Ureter (tissue), 1 donor: Measurements from ENCODE around the gene GTPBP6. TPM values are rescaled to one million over a fixed set of nuclear protein-coding genes. Genes with fewer than 3 reads are reported as not detected.
"Not testable (repeated sequence)": the region's sequence is repeated elsewhere in the genome, so short reads cannot be mapped to it uniquely, and the experiment has no call there.

ENCODE experiments used
- DNase-seq: peaks from one replicate; pipeline ENCODE4 v3.0.0-alpha.2; 2020; ENCODE audit warnings: low spot score
- total RNA-seq: library from RNA; stranded (reverse); gene quantifications from one replicate; pipeline ENCODE4 v1.2.4, GENCODE V29; 2023
- donor health status: DM: yes; HTN: yes; CAD: no.

Gene GTPBP6
- total RNA-seq, 1 donor from 2014 or later: 57.5 TPM

- peak; percentile 36 for DNase-seq
These were observed 27.1 kb downstream of the GTPBP6 start for GRCh38 chrX:291411-291901.

- peak; percentile 37 for DNase-seq
These were observed 28.0 kb downstream of the GTPBP6 start for GRCh38 chrX:290476-291166.

GRCh38 chrX:288561-288991, 30.0 kb downstream of the GTPBP6 start:
- peak; percentile 40 for DNase-seq

- no peak for DNase-seq
These were observed 30.9 kb downstream of the GTPBP6 start for GRCh38 chrX:287670-288069.

GRCh38 chrX:285076-285677, 33.4 kb downstream of the GTPBP6 start:
- DNase-seq: no peak

GRCh38 chrX:283115-283845, 35.3 kb downstream of the GTPBP6 start:
- peak; percentile 91 for DNase-seq

- peak; percentile 29 for DNase-seq
These were observed 36.5 kb downstream of the GTPBP6 start for GRCh38 chrX:282000-282681.

- peak; percentile 30 for DNase-seq
These were observed 37.2 kb downstream of the GTPBP6 start, which contains the start of gene PLCXD1 for GRCh38 chrX:281166-281999. TSS of gene PLCXD1 (plus strand) at chrX:281381. CDS start at chrX:284188, 2,807 bp downstream.

- not testable (repeated sequence) for DNase-seq
These were observed 37.9 kb downstream of the GTPBP6 start for GRCh38 chrX:280722-281121.

GRCh38 chrX:279757-280604, 38.6 kb downstream of the GTPBP6 start:
- DNase-seq: not testable (repeated sequence)

- peak; percentile 64 for DNase-seq
These were observed 41.9 kb downstream of the GTPBP6 start for GRCh38 chrX:276581-277201.

GRCh38 chrX:275967-276580, 42.5 kb downstream of the GTPBP6 start:
- peak; percentile 75 for DNase-seq

- DNase-seq: no peak
These were observed 43.1 kb downstream of the GTPBP6 start for GRCh38 chrX:275476-275966.

- DNase-seq: no peak
These were observed 43.6 kb downstream of the GTPBP6 start for GRCh38 chrX:274904-275475.

- DNase-seq: no peak
These were observed 47.7 kb downstream of the GTPBP6 start for GRCh38 chrX:270848-271367.

- peak; percentile 39 for DNase-seq
These were observed 50.8 kb downstream of the GTPBP6 start for GRCh38 chrX:267771-268261.

- no peak for DNase-seq
These were observed 53.1 kb downstream of the GTPBP6 start for GRCh38 chrX:265502-265901.
